GM12873 (cell line): ENCODE data around the gene STK11IP.

Experiments
- CTCF ChIP-seq: IDR thresholded peaks from 2 replicates; pipeline ENCODE4 v1.5.1; 2012; ENCODE audit warnings: low read depth, mild to moderate bottlenecking, moderate library complexity, low read length, control low read depth; ENCODE audit not compliant: insufficient read depth; ENCODE audit errors: missing control alignments

STK11IP gene

GRCh38 chr2:219553463-219553963, 44.1 kb upstream of the STK11IP start:
- no peak for TF ChIP-seq CTCF

- TF ChIP-seq CTCF, result no peak
Observed at GRCh38 chr2:219554350-219554749, 43.3 kb upstream of the STK11IP start.

GRCh38 chr2:219555956-219556355, 41.7 kb upstream of the STK11IP start:
- TF ChIP-seq CTCF, result no peak

GRCh38 chr2:219556413-219556812, 41.2 kb upstream of the STK11IP start:
- no peak for TF ChIP-seq CTCF

- no peak for TF ChIP-seq CTCF
Observed at GRCh38 chr2:219557320-219557719, 40.3 kb upstream of the STK11IP start.

- TF ChIP-seq CTCF, result no peak
Observed at GRCh38 chr2:219557791-219558785, 39.6 kb upstream of the STK11IP start.

GRCh38 chr2:219559156-219559915, 38.3 kb upstream of the STK11IP start:
- TF ChIP-seq CTCF, result no peak
